OCI-LY3 (cell line): ENCODE results near the gene ALMS1.
"Not testable (repeated sequence)": the region's sequence is repeated elsewhere in the genome, so short reads cannot be mapped to it uniquely, and the experiment has no call there.

Experiments used
- H2AFZ ChIP-seq: fragments of 200-600, 300-600 bp; shearing (Covaris generic); 2 replicates; pipeline ENCODE4 v1.6.0; 2014; ENCODE audit warnings: antibody characterized with exemption, low read depth, low read length
- H3K27ac ChIP-seq: fragments of 200-600, 300-600 bp; sonication (generic); 2 replicates; pipeline ENCODE4 v1.5.1; 2014; ENCODE audit warnings: mild to moderate bottlenecking, low read length, moderate library complexity, mixed read lengths
- H3K27me3 ChIP-seq: fragments of 200-600, 300-600 bp; sonication (generic); 2 replicates; pipeline ENCODE4 v1.6.1; 2014; ENCODE audit warnings: low read depth, low read length, mixed read lengths
- H3K36me3 ChIP-seq: fragments of 200-600, 300-600 bp; sonication (generic); replicated peaks from 2 replicates; pipeline ENCODE3; 2014; ENCODE audit warnings: low read depth, low read length, mixed read lengths
- H3K4me1 ChIP-seq: fragments of 300-600, 200-600 bp; sonication (generic); 2 replicates; pipeline ENCODE4 v1.6.1; 2014; ENCODE audit warnings: low read length, mixed read lengths
- H3K4me2 ChIP-seq: fragments of 200-600, 300-600 bp; sonication (generic); 2 replicates; pipeline ENCODE4 v1.6.1; 2014; ENCODE audit warnings: low read length, mixed read lengths
- H3K4me3 ChIP-seq: fragments of 300-600, 200-600 bp; sonication (generic); 2 replicates; pipeline ENCODE4 v1.5.1; 2014; ENCODE audit warnings: antibody characterized with exemption, mild to moderate bottlenecking, low read length, moderate library complexity
- H3K79me2 ChIP-seq: fragments of 300-600, 200-600 bp; shearing (Covaris generic); 2 replicates; pipeline ENCODE4 v1.6.1; 2014; ENCODE audit warnings: mild to moderate bottlenecking, low read length, mixed read lengths
- H3K9ac ChIP-seq: fragments of 300-600, 200-600 bp; shearing (Covaris generic); 2 replicates; pipeline ENCODE4 v1.6.0; 2014; ENCODE audit warnings: mild to moderate bottlenecking, low read length, moderate library complexity
- H3K9me3 ChIP-seq: fragments of 200-600, 300-600 bp; shearing (Covaris generic); 2 replicates; pipeline ENCODE4 v1.6.1; 2014; ENCODE audit warnings: low read length, mixed read lengths; ENCODE audit not compliant: insufficient read depth
- H4K20me1 ChIP-seq: fragments of 200-600, 300-600 bp; sonication (generic); 2 replicates; pipeline ENCODE4 v1.6.1; 2016; ENCODE audit warnings: low read length, mixed read lengths; ENCODE audit not compliant: insufficient read depth
- EZH2phosphoT487 ChIP-seq: fragments of 200-600 bp; shearing (Covaris generic); IDR thresholded peaks from 2 replicates; pipeline ENCODE4 v1.6.1; 2018; ENCODE audit warnings: antibody characterized with exemption, mixed run types, low read depth
- TF ChIP-seq, protein P1 (sequence below): fragments of 200-600, 300-600 bp; sonication (generic); IDR thresholded peaks from 2 replicates; pipeline ENCODE4 v1.5.1; 2014; ENCODE audit warnings: antibody characterized with exemption, low read length, low read depth

ALMS1 gene

DNA sequence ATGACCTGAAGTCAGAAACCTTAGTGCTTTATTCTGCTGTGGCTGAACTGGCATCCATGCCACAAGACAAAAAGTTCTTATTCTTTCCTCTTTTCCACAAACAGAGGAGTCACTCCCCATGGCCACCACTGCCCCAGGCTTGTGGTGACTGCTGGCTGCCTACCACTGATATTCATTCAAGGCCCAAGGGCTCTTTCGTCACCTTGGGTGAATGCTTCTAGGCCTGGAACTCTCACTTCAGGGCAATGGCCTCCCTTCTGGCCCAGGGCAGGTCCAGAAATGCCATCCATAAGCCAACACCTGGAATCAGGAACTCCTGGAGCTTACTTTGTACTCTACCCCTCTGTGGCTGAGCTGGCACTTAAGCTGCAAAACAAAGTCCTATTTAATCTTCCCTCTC lies 146.7 kb downstream of the ALMS1 start:
- no peak overlapping the region for H3K4me3 ChIP-seq
- H3K36me3 ChIP-seq, result peaks cover 15% of the 10 kb centered on the region
- H3K79me2 ChIP-seq, result no peaks in the 10 kb centered on the region
- TF ChIP-seq, protein P1, sequence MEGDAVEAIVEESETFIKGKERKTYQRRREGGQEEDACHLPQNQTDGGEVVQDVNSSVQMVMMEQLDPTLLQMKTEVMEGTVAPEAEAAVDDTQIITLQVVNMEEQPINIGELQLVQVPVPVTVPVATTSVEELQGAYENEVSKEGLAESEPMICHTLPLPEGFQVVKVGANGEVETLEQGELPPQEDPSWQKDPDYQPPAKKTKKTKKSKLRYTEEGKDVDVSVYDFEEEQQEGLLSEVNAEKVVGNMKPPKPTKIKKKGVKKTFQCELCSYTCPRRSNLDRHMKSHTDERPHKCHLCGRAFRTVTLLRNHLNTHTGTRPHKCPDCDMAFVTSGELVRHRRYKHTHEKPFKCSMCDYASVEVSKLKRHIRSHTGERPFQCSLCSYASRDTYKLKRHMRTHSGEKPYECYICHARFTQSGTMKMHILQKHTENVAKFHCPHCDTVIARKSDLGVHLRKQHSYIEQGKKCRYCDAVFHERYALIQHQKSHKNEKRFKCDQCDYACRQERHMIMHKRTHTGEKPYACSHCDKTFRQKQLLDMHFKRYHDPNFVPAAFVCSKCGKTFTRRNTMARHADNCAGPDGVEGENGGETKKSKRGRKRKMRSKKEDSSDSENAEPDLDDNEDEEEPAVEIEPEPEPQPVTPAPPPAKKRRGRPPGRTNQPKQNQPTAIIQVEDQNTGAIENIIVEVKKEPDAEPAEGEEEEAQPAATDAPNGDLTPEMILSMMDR, result no peak
- no peak for TF ChIP-seq EZH2phosphoT487
- no peaks in the 10 kb centered on the region for H3K27me3 ChIP-seq
- no peak overlapping the region for H3K27ac ChIP-seq
- no peak overlapping the region for H3K9ac ChIP-seq
- no peaks in the 10 kb centered on the region for H4K20me1 ChIP-seq
- H2AFZ ChIP-seq, result no peak overlapping the region
- H3K9me3 ChIP-seq, result peaks cover 8% of the 10 kb centered on the region; the same call in 1 of the 2 replicates
- H3K4me2 ChIP-seq, result no peak overlapping the region
- no peaks in the 10 kb centered on the region for H3K4me1 ChIP-seq

DNA sequence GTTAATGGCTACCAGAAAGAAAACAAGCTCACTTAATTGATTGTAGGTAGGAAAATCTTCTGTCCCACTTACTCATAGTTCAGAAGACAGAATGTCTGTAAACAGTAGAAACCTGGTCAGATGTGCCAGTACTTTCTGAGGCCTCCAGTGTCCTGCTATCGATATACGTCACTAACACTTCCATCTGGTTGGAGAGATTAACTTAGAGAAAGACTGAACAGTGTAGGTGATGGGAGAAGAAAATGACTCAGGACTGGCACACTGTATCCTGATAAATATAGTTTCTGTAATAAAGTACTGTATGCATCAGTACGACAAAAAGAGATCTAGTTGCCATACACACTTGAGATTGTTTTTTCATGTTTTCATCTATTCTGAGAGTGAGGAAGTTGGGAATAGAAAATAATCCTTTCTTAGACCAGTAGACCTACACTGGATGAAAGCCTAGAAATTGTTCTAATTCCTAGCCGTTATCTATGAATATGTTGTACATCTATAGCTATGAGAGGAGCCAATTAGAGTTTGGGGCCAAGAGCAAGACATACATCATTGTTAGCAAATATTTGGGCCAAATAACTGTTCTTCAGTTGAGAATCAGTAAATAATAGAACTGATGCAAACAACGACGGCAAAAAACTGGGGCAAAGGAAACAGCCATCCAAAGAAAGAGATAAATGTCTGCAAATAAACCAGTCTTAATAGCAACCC lies 150.7 kb downstream of the ALMS1 start:
- H3K27ac ChIP-seq, result no peak overlapping the region
- H2AFZ ChIP-seq, result no peak overlapping the region
- H3K9me3 ChIP-seq, result no peaks in the 10 kb centered on the region
- no peaks in the 10 kb centered on the region for H4K20me1 ChIP-seq
- H3K4me2 ChIP-seq, result no peak overlapping the region
- no peak overlapping the region for H3K4me3 ChIP-seq
- peaks cover 19% of the 10 kb centered on the region for H3K36me3 ChIP-seq
- no peak overlapping the region for H3K9ac ChIP-seq
- no peaks in the 10 kb centered on the region for H3K4me1 ChIP-seq
- H3K79me2 ChIP-seq, result no peaks in the 10 kb centered on the region
- no peak for TF ChIP-seq EZH2phosphoT487
- TF ChIP-seq, protein P1, result no peak
- H3K27me3 ChIP-seq, result no peaks in the 10 kb centered on the region

DNA sequence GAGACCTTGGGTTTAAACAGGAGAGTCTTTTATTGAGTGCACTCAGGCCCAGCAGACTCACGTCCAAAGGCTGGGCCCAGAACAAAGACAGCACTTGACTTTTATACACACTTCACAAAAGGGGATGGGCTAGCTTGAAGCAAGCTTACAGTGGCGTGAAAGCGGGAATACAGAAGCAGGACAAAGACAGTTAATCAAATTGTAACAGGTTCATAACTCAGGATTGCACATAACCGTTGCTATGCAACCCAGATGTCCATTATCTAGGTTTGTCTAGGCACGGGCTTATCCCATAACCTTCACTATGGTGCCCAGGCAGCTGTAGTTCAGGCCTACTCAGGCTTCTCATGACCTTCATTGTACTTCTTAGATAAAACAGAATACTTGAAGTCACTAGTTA lies 175.2 kb downstream of the ALMS1 start:
- H3K4me2 ChIP-seq, H3K4me3 ChIP-seq, H4K20me1 ChIP-seq, H3K4me1 ChIP-seq, H3K79me2 ChIP-seq, H3K9me3 ChIP-seq, H3K9ac ChIP-seq, H3K36me3 ChIP-seq, H3K27ac ChIP-seq, H2AFZ ChIP-seq, H3K27me3 ChIP-seq: not testable (repeated sequence)

DNA sequence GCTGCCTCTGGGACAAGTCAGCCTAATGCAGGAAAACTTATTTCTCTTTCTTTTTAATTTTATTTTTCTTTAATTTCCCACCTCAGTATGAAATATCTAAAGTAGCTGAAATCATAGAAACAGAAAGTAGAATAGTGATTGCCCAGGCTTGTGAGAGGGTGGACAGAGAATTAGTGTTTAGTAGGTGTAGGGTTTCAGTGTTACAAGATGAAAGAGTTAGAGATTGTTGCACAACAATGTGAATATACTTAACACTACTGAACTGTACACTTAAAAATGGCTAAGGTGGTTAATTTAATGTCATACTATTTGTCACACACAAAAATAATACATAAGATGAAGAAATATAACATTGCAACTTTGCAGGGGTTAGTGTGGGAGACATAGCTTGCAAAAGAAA lies 175.8 kb downstream of the ALMS1 start:
- H3K36me3 ChIP-seq, result peaks cover 8% of the 10 kb centered on the region
- H3K27ac ChIP-seq, result no peak overlapping the region
- no peaks in the 10 kb centered on the region for H3K9me3 ChIP-seq
- no peak overlapping the region for H3K4me3 ChIP-seq
- H3K79me2 ChIP-seq, result no peaks in the 10 kb centered on the region
- no peaks in the 10 kb centered on the region for H4K20me1 ChIP-seq
- TF ChIP-seq, protein P1, result no peak
- TF ChIP-seq EZH2phosphoT487, result no peak
- no peaks in the 10 kb centered on the region for H3K4me1 ChIP-seq
- H3K27me3 ChIP-seq, result no peaks in the 10 kb centered on the region
- no peak overlapping the region for H3K9ac ChIP-seq
- no peak overlapping the region for H2AFZ ChIP-seq
- H3K4me2 ChIP-seq, result no peak overlapping the region
